HG03521 (cell line): ENCODE measurements around the gene C17orf58.
"Not testable (repeated sequence)": the region's sequence is repeated elsewhere in the genome, so short reads cannot be mapped to it uniquely, and the experiment has no call there.

Source experiments
- ATAC-seq: cut with Tn5 transposase; IDR thresholded peaks from one replicate; pipeline ENCODE4 v1.9.1; 2021; ENCODE audit warnings: mild to moderate bottlenecking, moderate library complexity; ENCODE audit not compliant: unreplicated experiment

Gene C17orf58

GRCh38 chr17:67996301-67997171, at the start of gene C17orf58:
Gene C17orf58, minus strand, starts transcription at chr17:67996469. Its CDS starts 271 bp downstream, at chr17:67996198.
- not testable (repeated sequence) for ATAC-seq

GRCh38 chr17:68036304-68037147, 40.3 kb upstream of the C17orf58 start:
- ATAC-seq: no peak

- peak; percentile 90 for ATAC-seq
These were observed 39.4 kb upstream of the C17orf58 start, which contains the start of gene KPNA2 for GRCh38 chr17:68035523-68036303. Gene KPNA2, plus strand, starts transcription at chr17:68035735. Its CDS starts 1,398 bp downstream, at chr17:68037133.

DNA sequence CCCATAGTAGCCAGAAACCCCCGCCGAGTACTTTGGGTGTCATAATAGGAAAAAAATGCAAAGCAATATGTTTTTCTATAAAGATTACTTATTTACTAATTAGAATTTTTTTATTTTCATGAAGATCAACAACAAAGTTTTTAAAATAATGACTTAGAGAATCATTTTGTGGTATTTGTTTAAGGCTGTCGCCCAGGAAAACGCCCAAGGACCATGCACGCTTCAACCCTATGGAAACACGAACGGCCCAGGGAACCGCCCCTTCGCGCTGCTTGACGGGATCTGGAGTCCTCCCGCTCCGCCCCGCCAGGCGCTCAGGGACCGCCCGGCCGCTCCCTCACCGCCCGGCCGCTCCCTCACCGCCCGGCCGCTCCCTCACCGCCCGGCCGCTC, 38.9 kb upstream of the C17orf58 start:
- ATAC-seq: peak; percentile 89

- ATAC-seq: no peak
These were observed 38.1 kb upstream of the C17orf58 start for GRCh38 chr17:68034452-68034776.

- ATAC-seq: no peak
These were observed 37.6 kb upstream of the C17orf58 start for GRCh38 chr17:68033636-68034451.

DNA sequence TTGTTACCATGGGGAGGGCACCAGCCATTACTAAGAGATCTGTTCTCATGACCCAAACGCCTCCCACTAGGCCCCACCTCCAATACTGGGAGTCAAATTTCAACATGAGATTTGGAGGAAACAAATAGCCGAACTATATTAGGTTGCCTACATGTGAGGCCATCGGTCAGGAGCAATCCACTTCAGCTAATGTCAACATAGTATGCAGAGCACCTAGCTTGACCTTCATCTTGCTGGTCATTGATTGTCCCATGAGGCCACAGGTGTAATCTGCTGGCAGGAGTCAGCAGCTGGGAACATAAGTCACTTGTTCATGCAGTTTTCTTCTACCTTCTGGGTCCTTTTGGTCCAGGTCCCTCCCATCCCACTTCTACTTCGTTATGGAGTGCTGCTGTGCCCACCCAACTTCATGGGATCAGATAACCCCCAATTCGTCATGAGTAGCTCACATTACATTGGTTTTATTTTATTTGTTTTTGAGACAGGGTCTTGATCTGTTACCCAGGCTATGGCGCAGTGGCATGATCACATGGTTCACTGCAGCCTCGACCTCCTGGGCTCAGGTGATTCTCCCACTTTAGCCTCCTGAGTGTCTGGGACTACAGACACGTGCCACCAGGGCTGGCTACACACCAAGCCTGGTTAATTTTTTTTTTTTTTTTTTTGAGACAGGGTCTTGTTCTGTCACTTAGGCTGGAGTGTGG, 33.4 kb upstream of the C17orf58 start:
- ATAC-seq: no peak

GRCh38 chr17:68022547-68022946, 26.3 kb upstream of the C17orf58 start:
- ATAC-seq: not testable (repeated sequence)

- no peak for ATAC-seq
These were observed 25.7 kb upstream of the C17orf58 start for GRCh38 chr17:68021963-68022362.

DNA sequence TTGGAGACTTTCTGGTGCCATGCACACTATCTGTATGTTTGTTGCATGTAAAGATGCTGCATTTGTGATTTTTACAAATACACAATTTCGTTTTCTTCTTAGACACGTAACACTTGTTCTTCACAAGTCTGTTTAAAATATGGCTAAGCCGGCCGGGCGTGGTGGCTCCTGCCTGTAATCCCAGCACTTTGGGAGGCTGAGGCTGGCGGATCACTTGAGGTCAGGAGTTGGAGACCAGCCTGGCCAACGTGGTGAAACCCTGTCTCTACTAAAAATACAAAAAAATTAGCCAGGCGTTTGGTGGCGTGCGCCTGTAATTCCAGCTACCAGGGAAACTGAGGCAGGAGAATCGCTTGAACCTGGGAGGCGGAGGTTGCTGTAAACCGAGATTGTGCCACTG, 24.5 kb upstream of the C17orf58 start:
- ATAC-seq: not testable (repeated sequence)

GRCh38 chr17:68020409-68020756, 24.1 kb upstream of the C17orf58 start:
- no peak for ATAC-seq

DNA sequence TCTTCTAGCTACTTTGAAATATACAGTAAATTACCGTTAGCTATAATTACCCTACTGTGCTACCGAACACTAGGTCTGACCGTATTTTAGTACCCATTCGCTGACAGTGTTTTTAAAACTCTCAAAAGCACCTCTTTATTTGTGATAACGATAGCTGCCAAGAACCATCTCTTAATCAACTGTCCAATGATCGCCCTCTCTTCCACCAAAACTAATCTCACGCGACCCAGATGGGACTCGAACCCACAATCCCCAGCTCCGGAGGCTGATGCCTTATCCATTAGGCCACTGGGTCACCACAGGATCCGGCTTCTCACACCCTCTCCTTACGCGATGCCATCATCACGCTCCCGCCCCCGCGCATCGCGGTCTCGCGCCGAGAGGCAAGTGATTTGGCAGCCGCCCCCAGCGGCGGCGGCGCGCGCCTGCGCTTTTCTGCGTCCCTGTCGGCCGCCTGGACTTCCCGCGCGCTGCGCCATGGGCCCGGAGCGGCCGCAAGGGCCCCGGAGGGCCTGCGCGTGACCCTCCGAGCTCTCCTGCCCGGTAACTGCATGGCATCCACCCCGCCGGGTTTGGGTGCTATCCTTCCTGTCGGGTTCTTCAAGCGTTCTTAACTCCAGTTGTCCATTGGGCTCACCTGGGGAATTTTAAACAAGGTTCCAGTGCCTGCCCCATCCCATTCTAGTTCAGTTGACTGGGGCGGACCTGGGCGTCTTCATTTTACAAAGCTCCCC, 23.6 kb upstream of the C17orf58 start:
- peak; percentile 80 for ATAC-seq

DNA sequence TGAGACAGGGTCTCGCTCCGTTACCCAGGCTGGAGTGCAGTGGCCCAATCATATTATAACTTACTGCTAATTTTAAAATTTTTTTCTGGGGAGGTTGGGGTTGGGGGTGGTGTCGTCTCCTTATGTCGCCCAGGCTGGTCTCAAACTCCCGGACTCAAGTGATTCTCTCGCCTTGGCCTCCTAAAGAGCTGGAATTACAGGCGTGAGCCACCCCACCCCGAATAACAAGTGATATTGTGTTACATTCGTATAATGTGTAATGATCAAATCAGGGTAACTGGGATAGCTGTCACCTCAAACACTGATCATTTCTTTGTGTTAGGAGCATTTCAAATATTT, 23.0 kb upstream of the C17orf58 start:
- no peak for ATAC-seq

- ATAC-seq: not testable (repeated sequence)
These were observed 22.2 kb upstream of the C17orf58 start for GRCh38 chr17:68018493-68018892.

- no peak for ATAC-seq
These were observed 20.6 kb upstream of the C17orf58 start for GRCh38 chr17:68016838-68017237.

DNA sequence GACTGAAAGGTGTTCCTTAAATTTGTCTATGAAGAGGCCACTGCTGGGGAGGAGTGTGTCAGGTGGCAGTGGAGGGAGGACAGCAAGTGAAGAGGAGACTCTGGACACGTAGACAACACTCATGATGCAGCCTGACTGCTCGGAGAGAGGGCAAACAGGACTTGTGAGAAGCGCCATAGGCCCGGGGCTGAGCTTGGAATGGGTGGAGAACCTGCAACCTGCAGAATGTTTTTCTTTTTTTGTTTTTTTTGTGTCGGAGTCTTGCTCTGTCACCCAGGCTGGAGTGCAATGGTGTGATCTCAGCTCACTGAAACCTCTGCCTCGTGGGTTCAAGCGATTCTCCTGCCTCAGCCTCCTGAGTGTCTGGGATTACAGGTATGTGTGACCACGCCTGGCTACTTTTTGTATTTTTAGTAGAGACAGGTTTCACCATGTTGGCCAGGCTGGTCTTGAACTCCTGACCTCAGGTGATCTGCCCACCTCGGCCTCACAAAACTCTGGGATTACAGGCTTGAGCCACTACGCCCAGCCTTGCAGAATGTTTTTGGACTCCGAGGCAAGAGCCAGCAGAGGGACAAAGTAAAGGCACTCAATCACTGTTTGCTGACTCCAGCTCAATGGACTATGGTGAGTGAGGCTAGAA, 18.9 kb upstream of the C17orf58 start:
- ATAC-seq: no peak

DNA sequence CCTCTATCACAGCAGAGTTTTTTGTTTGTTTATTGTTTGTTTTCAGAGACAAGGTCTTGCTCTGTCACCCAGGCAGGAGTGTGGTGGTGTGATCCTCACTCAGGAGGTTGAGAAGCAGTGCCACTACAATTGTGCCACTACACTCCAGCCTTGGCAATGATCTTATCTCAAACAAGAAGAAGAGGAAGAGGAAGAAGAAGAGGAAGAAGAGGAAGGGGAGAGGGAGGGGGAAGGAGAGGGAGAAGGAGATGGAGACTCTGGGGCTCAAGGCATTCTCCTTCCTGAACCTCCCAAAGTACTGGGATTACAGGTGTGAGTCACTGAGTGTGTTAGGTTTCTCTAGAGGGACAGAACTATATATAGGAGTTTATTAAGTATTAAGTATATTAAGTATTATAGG, 17.1 kb upstream of the C17orf58 start:
- ATAC-seq: no peak

DNA sequence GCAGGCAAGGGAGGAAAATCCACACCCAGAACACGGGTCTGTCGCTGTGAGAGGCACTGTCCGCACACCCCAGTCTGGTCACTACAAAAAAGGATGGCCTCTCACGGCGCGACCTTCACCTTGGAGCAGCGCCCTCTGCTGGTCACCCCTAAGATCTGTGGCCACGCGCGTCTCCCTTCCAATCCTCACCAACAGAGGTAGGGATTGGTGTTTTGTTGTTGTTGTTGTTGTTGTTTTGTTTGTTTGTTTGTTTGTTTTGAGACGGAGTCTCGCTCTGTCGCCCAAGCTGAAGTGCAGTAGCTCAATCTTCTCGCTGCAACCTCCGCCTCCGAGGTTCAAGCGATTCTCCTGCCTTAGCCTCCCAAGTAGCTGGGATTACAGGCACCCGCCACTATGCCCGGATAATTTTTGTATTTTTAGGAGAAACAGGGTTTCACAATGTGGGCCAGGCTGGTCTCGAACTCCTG, 15.0 kb upstream of the C17orf58 start:
- no peak for ATAC-seq

DNA sequence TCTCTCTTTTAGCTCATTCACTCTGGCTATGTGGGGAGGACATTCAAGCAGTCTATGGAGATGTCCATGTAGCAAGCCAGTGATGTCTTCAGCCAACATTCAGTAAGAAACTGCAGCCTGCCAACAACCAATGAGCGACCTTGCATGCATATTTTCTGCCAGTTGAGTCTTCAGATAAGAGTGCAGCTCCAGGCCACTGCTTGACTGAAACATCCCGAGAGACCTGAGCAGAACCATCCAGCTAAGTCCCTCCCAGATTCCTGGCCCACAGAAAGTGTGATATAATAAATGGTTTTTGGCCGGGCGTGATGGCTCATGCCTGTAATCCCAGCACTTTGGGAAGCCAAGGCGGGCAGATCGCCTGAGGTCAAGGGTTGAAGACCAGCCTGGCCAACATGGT, 10.5 kb upstream of the C17orf58 start:
- no peak for ATAC-seq
